ENCODE results near the gene MFSD6L.

Gene MFSD6L

GRCh38 chr17:8798846-8799569 lies at the start of gene MFSD6L:
Gene MFSD6L, minus strand, starts transcription at chr17:8799365. Its CDS starts 245 bp downstream, at chr17:8799120.
- DNase-seq (ENCODE audit: low spot score): no peak

DNA sequence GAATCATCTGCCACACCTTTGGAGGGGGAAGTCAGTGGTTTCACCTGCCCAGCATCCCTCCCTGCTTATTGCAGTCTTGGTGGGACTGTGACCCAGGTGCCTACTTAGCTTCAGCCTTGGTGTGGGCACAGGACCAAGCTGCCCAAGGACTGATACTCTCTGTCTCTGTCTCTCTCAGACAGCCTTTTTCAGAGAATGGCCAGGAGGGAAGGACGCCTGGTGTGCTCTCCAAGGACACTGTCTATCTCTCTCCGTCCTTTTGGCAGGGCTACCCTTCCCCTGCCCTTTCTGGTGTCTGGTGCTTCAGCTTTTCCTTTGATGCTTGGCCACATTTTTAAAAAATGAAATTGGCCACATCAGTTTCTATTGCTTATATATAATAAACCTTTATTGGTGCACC lies 48.7 kb upstream of the MFSD6L start:
- DNase-seq (ENCODE audit: low spot score): no peak

- no peak for DNase-seq (ENCODE audit: low spot score)
Measured at GRCh38 chr17:8846768-8847211, 47.6 kb upstream of the MFSD6L start.

- no peak for DNase-seq (ENCODE audit: low spot score)
Measured at GRCh38 chr17:8844229-8845218, 45.4 kb upstream of the MFSD6L start.

DNA sequence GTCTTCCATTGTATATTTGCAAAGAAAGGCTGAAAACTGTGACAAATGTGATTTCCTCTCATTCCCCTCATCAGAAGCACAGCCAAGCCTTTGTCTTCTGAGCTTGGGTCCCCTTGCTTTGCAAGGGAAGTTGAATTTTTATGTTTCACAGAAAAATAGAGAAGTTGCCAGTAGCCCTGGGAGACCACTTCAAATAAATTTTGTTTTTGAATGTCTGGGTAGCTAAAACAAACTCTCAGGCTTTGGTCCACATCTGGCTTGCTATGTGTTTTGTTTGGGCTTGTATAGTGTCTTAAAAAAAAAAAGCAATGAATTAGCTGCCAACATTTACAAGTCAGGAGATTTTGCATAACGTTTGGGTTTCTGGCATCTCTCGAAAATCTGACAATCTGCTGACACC lies 44.2 kb upstream of the MFSD6L start:
- no peak for DNase-seq (ENCODE audit: low spot score)

GRCh38 chr17:8841844-8842243 lies 42.7 kb upstream of the MFSD6L start:
- DNase-seq (ENCODE audit: low spot score): no peak

DNA sequence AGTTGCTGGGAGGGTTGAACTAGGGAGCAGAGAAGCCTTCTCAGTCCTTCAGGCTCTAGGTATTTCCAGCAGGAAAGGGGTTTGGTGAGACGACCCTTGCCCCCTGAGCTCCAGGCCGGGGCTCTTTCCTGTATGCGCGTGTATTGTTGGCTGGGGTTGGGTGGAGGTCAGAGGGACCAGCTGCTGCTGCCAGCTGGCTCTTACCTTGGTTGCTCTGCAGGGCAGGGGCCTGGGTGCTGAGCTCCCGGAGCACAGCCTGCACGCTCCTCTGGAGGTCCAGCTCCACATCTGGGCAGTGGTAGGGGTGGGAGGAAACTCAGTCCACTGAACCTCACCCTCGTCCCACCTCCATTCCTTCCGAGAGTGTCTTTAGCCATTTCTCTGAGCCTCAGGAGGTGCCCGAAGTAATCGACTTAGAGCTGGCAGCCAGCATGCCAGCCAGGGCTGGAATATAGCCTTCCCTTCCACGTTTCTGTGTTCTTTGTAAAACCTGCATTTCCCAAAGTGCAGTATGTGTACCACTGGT lies 40.3 kb upstream of the MFSD6L start:
- no peak for DNase-seq (ENCODE audit: low spot score)

DNA sequence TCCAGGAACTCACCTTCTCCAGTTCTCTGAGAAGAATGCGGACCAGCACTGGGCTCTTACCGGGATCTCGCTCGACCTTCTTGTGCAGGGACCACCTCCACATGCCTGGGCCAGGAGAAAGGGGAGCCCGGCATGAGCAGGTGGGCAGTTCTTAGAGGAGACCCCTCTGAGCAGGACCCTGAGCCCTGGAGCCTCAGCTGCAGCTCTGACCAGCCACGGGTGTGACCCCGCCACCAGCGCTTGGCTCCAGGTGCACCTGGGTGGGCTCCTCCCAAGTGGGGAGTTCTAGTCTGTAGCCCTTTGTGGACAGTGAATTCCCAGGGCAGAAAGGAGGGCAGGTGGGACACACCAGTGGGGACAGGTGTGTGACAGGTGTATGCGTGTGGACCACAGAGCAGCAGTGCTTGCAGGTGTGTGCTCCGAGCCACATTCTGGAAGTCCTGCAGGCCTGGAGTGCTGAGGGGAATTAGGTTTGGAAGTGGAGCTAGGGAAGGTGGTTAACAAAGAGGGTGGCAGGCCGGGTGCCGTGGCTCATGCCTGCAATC lies 39.5 kb upstream of the MFSD6L start:
- DNase-seq (ENCODE audit: low spot score): no peak

DNA sequence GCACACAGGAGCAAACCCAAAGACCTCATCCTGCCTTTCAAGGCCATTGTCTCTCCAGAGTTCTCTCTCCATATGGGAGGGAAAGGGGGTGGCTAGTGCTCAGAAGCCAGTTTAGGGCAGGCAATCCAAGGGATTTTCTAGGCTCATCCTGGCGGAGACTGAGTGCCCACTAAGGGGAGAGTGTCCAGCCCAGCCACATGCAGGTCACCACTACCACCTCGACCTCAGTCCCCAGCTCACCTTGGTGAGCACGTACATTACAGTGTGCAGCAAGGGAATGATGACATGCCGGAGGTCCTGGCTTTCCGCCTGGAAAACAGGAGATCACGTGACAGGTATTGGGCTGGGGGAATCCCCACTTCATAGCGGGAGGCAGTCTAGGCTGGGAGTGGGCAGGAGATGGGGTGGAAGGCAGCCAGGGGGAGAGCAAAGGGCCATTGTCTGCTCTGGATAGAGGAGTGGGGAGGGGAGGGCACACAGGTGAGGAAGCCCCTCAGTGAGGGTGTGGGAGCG lies 38.5 kb upstream of the MFSD6L start:
- no peak for DNase-seq (ENCODE audit: low spot score)

- DNase-seq (ENCODE audit: low spot score): no peak
Measured at GRCh38 chr17:8836821-8837562, 37.8 kb upstream of the MFSD6L start.

- no peak for DNase-seq (ENCODE audit: low spot score)
Measured at GRCh38 chr17:8835631-8836364, 36.6 kb upstream of the MFSD6L start.

DNA sequence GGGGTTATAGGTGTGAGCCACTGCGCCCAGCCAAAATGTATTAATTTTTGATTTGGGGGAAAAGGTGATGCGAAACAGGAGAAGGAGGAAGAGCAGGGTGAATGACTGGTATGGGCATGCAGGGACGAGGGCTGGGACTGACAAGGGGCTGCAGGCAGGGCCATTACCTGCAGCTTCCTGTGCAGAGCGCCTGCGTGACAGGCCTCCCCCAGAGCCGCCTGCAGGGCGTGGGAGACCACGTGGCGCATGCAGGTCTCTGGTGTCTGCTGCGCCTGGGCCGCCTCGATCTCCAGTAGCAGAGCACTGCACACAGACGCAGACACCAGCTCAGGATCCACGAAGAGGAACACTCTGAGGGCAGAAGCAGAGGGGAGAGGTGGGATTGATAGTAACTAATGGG lies 35.9 kb upstream of the MFSD6L start:
- DNase-seq (ENCODE audit: low spot score): no peak

- peak; percentile 21 for DNase-seq (ENCODE audit: low spot score)
Measured at GRCh38 chr17:8832711-8833352, 33.7 kb upstream of the MFSD6L start.

DNA sequence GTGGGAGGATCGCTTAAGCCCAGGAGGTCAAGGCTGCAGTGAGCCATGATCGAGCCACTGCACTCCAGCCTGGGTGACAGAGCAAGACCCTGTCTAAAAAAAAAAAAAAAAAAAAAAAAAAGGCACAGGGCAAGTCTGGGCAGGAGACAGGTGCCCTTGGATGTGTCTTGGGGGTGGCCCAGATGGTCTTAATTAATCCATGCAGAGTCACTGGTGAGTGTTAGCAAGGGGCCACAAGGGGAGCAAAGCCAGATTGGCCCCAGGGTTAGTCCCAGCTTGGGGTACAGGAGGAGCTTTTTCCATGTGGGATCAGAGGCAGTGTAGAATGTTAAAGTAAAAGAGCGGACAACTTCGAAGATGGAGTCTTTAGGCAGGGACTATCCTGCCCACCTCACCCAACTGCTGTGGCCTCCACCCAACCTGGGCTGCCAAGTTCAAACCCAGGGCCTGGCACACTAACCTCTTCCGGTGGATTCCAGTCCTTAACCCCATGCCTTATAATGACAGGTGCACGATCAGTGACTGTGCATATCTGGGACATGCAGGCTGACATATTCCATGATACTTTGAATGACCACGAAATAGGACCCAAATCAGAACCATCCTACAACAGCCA lies 32.2 kb upstream of the MFSD6L start:
- no peak for DNase-seq (ENCODE audit: low spot score)

GRCh38 chr17:8830141-8830540 lies 31.0 kb upstream of the MFSD6L start:
- no peak for DNase-seq (ENCODE audit: low spot score)

DNA sequence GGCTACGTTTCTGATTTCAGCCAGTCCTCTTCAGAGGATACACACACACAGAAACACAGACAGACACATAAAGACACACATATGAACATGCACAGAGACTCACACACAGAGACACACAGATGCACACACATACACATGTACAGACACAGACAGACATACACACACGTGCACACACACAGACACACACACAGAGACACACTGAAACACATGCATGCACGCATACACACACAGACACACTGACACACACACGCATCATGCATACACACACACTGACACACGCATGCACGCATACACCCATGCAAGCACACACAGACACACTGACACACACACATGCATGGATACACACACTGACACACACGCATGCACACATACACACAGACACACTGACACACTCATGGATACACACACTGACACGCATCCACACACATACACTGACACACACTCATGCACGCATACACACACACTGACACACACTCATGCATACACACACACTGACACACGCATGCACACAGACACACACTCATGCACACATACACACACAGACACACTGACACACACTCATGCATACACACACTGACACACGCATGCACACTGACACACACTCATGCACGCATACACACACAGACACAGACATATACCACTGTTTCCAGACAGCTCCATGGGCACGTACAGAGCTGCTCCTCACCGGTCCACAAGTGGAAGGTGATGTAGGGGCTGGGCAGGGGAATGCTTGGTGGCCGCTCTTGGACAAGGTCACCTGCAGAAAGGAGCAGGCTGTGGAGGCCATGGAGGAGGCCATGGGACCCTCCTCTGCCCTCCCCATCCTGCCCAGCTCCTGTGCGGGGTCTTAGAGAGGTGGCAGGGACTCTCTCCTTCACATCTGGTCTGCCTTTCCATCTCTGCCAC lies 30.1 kb upstream of the MFSD6L start:
- no peak for DNase-seq (ENCODE audit: low spot score)

- no peak for DNase-seq (ENCODE audit: low spot score)
Measured at GRCh38 chr17:8828517-8828875, 29.3 kb upstream of the MFSD6L start.

DNA sequence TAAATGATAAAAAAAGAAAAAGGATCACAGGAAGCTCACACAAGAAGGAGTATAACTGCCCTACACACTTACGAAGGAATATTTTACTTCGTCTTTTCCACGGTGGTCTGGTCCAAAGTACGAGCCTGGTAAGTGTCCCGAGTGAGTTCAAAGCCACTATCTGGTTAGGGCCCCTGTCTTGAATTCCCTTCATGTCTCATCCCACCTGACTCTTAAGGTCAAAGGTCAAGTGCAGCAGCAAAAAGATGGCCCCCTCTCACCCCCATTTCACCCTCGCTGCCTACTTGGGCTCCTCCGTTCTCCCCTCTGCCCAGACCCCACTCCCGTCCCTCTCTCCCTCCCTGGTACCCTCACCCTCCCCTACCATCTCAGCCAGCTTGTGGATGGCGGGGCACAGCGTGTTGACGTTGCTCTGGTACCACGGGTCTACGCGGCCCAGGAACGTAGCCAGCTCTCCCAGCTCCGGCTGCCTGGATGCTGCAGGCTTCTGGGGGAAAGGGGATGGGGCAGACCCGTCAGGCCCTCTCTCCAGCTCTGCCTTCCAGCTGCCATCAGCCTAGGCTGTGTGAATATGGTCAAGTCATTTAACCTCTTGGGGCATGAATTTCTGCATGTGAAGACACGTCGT lies 27.8 kb upstream of the MFSD6L start:
- no peak for DNase-seq (ENCODE audit: low spot score)

Data from activated CD4-positive, alpha-beta T cell treated with anti-CD3 and anti-CD28 coated beads, Interleukin-2, Interleukin-4, amounts not matched to agents 100 ng/mL and 50 ng/mL, durations not matched to agents 16 hours and 8 hours (primary cell).